Stomach (tissue), 9 donors: ENCODE results near the gene FBXW8. TPM values are rescaled to one million over a fixed set of nuclear protein-coding genes. Genes with fewer than 3 reads are reported as not detected.
A peak's percentile ranks its signal among the peaks of the same experiment; 100 is the strongest.

Experiments used
- DNase-seq, 2 donors: peaks; one replicate each; pipeline versions ENCODE4 v3.0.0 to v3.0.0-alpha.2; 2013 to 2019
- H3K27ac ChIP-seq, 5 donors: fragments of 200-600 bp in 4 of 5; sonication (generic) in 4 of 5; one replicate each; pipeline ENCODE4 v1.5.1; 2013 to 2019; ENCODE audit warnings: mild to moderate bottlenecking in 1 of 5, moderate library complexity in 1 of 5
- H3K27me3 ChIP-seq, 3 donors: fragments of 200-600 bp; sonication (generic); one replicate each; pipeline ENCODE4 v1.5.1; 2017 to 2019; ENCODE audit warnings: mixed run types in 1 of 3
- H3K36me3 ChIP-seq, 4 donors: fragments of 200-600 bp; sonication (generic); 1 replicate in 3 of 4; 2 replicates in 1 of 4; pipeline ENCODE4 v1.5.1; 2016 to 2019
- H3K4me1 ChIP-seq, 4 donors: fragments of 200-600 bp; sonication (generic); one replicate each; pipeline ENCODE4 v1.5.1; 2016 to 2019
- H3K4me3 ChIP-seq, 4 donors: fragments of 200-600 bp; sonication (generic) in 3 of 4; one replicate each; pipeline ENCODE4 v1.5.1; 2016 to 2019; ENCODE audit warnings: mild to moderate bottlenecking in 1 of 4
- H3K9me3 ChIP-seq, 4 donors: fragments of 200-600 bp; sonication (generic); one replicate each; pipeline ENCODE4 v1.5.1; 2016 to 2019
- CTCF ChIP-seq, 7 experiments: fragments of 450-650 bp in 4 of 7; fragments of 200-600 bp in 3 of 7; sonication (generic) in 3 of 7; IDR thresholded peaks; one replicate each; pipeline ENCODE4 v1.5.1; 2016 to 2019; ENCODE audit warnings: antibody characterized with exemption in 7 of 7, control low read depth in 2 of 7, mild to moderate bottlenecking in 1 of 7
- EP300 ChIP-seq: sonication (generic); formaldehyde crosslinking; IDR thresholded peaks from one replicate; pipeline ENCODE4 v1.6.1; 2017; ENCODE audit warnings: antibody characterized with exemption
- POLR2A ChIP-seq, 4 donors: fragments of 450-650 bp; IDR thresholded peaks; one replicate each; pipeline ENCODE4 v1.6.1; 2016; ENCODE audit warnings: antibody characterized with exemption in 4 of 4, control low read depth in 2 of 4, mild to moderate bottlenecking in 1 of 4, moderate library complexity in 1 of 4
- POLR2AphosphoS5 ChIP-seq, 3 donors: sonication (generic); formaldehyde crosslinking; IDR thresholded peaks; one replicate each; pipeline ENCODE4 v1.6.1; 2016; ENCODE audit warnings: antibody characterized with exemption in 3 of 3
- WGBS, 5 donors: extraction: QIAGEN DNeasy Blood & Tissue Kit in 3 of 5; methylation state at CpG; one replicate each; pipeline versions ENCODE4 v1.1.5 to v1.1.7; 2013 to 2018; 5-methylcytosine and 5-hydroxymethylcytosine counted together
- intact Hi-C: fragments of 100-400 bp; cut with DNase I; formaldehyde crosslinking; loops from one replicate; pipeline ENCODE4 v1.15.1; 2023; ENCODE audit warnings: low total_unique reads
- polyA plus RNA-seq, 3 donors: library from polyadenylated mRNA; stranded (reverse); fragments of 200-250 nt; gene quantifications; one replicate each; pipeline ENCODE4 v1.2.3, GENCODE V29; 2013
- total RNA-seq, 5 donors: library from RNA; depleted of rRNA; stranded (reverse); fragments of >200 nt; gene quantifications; one replicate each; pipeline versions ENCODE4 v1.1.0 to v1.2.3, GENCODE V29; 2014 to 2016
- donor health status: healthy with polysubstance abuse.
- donor health status: Bipolar disorder and iron deficiency.
- donor health status: healthy.

Gene FBXW8
- total and polyA plus RNA-seq, 8 donors = 3.2 to 28.7 (median 6.7) TPM

- Histone ChIP-seq H3K4me3 (no peak overlapping the region), H3K27ac (peak overlapping the region in 3 of 5 donors; percentile 4 to 69 (median 33)), H3K4me1 (peaks cover 0 to 39% (median 6%) of the 10 kb centered on the region in 4 donors), H3K27me3 (no peaks in the 10 kb centered on the region), H3K9me3 (no peaks in the 10 kb centered on the region), H3K36me3 (peaks cover 0 to 47% (median 14%) of the 10 kb centered on the region in 4 donors)
- no peak for TF ChIP-seq POLR2AphosphoS5 (IDR thresholded peaks at IDR 0.05)
- TF ChIP-seq CTCF (IDR thresholded peaks at IDR 0.05) = no peak
- TF ChIP-seq EP300 = no peak
- TF ChIP-seq POLR2A (IDR thresholded peaks at IDR 0.05) = no peak
- DNase-seq = peak; percentile 53 to 54
- intact Hi-C loops = no loop called here
- 59 to 72% (median 64%) methylated on average over 14 of the region's 14 CpGs for WGBS, 5 donors
Observed at GRCh38 chr12:117069926-117070900, 159.5 kb downstream of the FBXW8 start.

DNA sequence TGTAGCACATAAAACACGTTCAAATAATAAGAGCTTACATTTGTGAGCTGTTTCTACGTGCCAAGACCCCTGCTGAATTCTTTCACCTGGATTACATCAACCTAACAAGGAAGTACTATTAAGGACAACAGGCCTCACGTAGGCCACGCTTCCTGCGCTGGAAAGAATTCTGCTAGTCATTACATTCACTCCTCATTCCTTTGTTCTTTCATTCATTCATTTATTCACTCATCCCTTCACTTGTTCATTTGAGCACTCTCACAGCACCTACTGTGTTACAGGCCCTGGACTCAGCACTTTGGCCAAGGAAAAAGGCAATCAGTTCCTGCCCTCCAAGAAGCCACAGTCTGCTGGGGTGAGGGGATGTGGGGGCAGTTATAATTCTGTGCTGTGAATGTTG lies 160.3 kb downstream of the FBXW8 start:
- intact Hi-C loops = no loop called here
- peak overlapping the region in 1 of 5 donors; percentile 69 for H3K27ac ChIP-seq

GRCh38 chr12:117072106-117072505 lies 161.4 kb downstream of the FBXW8 start:
- H3K36me3 ChIP-seq = peaks cover 0 to 47% (median 14%) of the 10 kb centered on the region in 4 donors
- no peak overlapping the region for H3K27ac ChIP-seq
- intact Hi-C loops = no loop called here
- H3K4me3 ChIP-seq = no peak overlapping the region
- H3K9me3 ChIP-seq = no peaks in the 10 kb centered on the region
- WGBS, 5 donors = 91 to 94% (median 93%) methylated on average over 5 of the region's 5 CpGs
- TF ChIP-seq EP300 (no peak), POLR2AphosphoS5 (IDR thresholded peaks at IDR 0.05) (no peak)
- no peak for DNase-seq
- no peaks in the 10 kb centered on the region for H3K27me3 ChIP-seq
- H3K4me1 ChIP-seq = peaks cover 0 to 35% (median 14%) of the 10 kb centered on the region in 4 donors

More for the DNA sequence above, 160.3 kb downstream of the FBXW8 start:
- WGBS, 5 donors = 70 to 92% (median 84%) methylated on average over 5 of the region's 5 CpGs
- DNase-seq = no peak
- TF ChIP-seq POLR2AphosphoS5 (IDR thresholded peaks at IDR 0.05) = no peak
- no peak for TF ChIP-seq POLR2A (IDR thresholded peaks at IDR 0.05)
- no peak for TF ChIP-seq CTCF (IDR thresholded peaks at IDR 0.05)
- Histone ChIP-seq H3K9me3 (no peaks in the 10 kb centered on the region), H3K36me3 (peaks cover 0 to 47% (median 14%) of the 10 kb centered on the region in 4 donors), H3K4me1 (peaks cover 0 to 39% (median 6%) of the 10 kb centered on the region in 4 donors), H3K27me3 (no peaks in the 10 kb centered on the region), H3K4me3 (no peak overlapping the region)

DNA sequence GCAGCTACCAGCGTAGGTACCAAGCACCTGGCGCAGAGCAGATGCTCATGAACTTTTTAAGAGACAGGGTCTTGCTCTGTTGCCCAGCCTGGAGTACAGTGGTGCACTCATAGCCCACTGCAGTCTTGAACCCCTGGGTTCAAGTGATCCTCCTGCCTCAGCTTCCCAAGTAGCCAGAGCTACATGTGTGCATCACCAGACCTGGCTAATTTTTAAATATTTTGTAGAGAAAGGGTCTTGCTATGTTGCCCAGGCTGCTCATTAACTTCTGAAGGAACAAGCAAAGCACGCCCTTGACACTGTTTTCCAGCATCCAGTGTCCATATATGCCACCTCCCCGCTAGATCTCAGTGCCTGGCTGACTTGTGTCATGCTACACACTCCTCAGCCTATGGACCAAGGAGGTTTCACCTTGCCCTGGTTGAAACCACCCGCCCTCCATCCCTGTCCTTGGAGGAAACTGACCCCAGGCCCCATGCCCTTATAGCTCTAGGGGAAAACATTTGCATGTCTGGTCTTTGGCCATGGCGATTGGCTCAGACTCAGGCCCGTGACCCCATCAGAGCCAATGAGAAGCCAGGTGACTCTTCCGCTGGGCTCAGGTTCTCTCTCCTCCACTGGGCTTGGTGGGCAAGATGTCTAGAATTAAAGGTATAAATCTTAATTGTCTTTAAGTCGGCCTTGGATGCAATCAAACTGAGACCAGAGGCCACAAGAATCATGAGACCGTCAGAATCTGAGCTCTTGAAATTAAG lies 162.2 kb downstream of the FBXW8 start:
- intact Hi-C loops = no loop called here
- Histone ChIP-seq H3K27me3 (no peaks in the 10 kb centered on the region), H3K27ac (no peak overlapping the region), H3K9me3 (no peaks in the 10 kb centered on the region), H3K4me3 (no peak overlapping the region), H3K4me1 (peaks cover 0 to 29% (median 15%) of the 10 kb centered on the region in 4 donors), H3K36me3 (peaks cover 0 to 47% (median 14%) of the 10 kb centered on the region in 4 donors)
- WGBS, 5 donors = 85 to 91% (median 86%) methylated on average over 9 to 10 of the region's 10 CpGs
- TF ChIP-seq CTCF (IDR thresholded peaks at IDR 0.05) (no peak), EP300 (no peak), POLR2A (IDR thresholded peaks at IDR 0.05) (no peak), POLR2AphosphoS5 (IDR thresholded peaks at IDR 0.05) (no peak)
- DNase-seq = no peak
